HG03575 (cell line): ENCODE measurements around the gene IL36A.

Source experiments
- ATAC-seq: cut with Tn5 transposase; IDR thresholded peaks from one replicate; pipeline ENCODE4 v1.9.1; 2021; ENCODE audit not compliant: unreplicated experiment, insufficient number of reproducible peaks, low FRiP score; ENCODE audit errors: extremely low read depth

Gene IL36A

DNA sequence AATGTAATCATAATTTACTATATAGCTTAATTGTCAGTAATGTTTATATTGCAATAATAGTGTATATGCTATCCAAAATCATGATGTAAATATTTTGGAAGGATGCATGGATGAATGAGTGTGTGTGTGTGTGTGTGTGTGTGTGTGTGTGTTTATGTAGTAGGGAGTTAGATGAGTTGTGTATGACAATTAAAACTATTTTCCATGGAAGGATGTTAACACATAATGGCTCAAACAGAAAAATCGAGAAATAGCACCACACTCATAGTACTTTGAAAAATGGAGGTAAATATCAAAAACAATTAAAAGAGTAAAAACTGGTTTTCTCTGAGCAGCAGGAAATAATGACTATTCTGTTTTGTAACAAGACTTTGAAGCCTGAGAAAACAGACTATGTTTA, 8.1 kb upstream of the IL36A start:
- ATAC-seq, result no peak

- ATAC-seq, result no peak
These were observed 4.8 kb upstream of the IL36A start for GRCh38 chr2:113000436-113000835.

DNA sequence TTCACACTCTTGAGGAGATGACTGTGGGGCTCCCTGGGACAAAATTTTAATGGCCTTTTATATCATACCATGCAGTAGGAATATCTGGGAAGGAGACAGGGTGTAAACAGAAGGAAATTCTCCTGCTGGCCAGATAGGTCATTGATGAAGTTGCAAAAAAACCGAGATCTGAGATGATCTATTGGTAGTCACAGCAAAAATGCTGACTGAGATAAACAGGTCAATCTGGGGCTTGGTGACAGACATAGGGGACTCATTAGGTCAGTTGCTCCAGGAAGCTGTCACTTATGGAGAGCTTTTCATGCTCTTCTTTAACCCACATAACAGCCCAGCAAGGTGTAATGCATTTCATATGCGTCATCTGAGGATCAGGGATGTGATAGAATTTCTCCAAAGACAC, 2.6 kb upstream of the IL36A start:
- no peak for ATAC-seq

GRCh38 chr2:113007250-113007649, 2.0 kb downstream of the IL36A start:
- no peak for ATAC-seq

- ATAC-seq, result no peak
These were observed 4.4 kb downstream of the IL36A start for GRCh38 chr2:113009622-113010021.

DNA sequence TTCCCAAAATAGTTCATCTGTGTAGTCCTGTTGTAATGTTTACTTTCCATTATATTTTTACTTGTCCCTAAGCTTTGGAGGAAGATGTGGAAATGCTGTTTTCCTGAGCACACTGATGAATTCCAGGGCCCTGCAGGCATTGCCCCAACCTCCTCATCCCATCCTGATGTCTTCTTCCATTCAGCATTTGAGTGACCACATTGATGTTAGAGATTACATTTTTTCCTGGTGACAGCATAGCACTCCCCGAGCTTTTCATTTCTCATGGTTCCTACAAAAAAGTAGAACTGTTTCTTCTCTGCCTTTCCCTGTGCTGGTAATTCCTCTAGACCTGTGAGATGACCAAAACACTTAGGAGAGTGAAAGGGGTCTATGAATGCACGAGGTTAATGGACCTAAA, 4.8 kb downstream of the IL36A start:
- ATAC-seq, result no peak

DNA sequence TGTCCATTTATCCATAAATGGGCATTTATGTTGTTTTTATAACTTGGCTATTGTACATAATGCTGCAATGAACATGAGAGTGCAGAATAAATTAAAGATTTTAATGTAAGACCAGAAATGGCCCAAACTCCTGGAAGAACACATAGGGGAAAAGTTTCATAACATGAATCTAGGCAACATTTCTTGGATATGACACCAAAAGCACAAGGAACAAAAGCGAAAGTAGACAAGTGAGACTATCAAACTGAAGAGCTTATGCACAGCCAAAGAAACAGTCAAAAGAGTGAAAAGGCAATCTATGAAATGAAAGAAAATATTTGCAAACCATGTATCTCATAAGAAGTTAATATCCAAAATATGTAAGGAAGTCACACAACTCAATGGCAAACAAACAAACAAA, 5.8 kb downstream of the IL36A start:
- ATAC-seq, result no peak

GRCh38 chr2:113012436-113013335, 7.4 kb downstream of the IL36A start:
- ATAC-seq, result no peak

- no peak for ATAC-seq
These were observed 8.0 kb downstream of the IL36A start for GRCh38 chr2:113013336-113013661.

GRCh38 chr2:113014067-113014466, 8.8 kb downstream of the IL36A start:
- no peak for ATAC-seq

GRCh38 chr2:113015042-113015441, 9.8 kb downstream of the IL36A start:
- no peak for ATAC-seq

GRCh38 chr2:113015655-113016054, 10.4 kb downstream of the IL36A start:
- no peak for ATAC-seq

GRCh38 chr2:113018509-113018908, 13.2 kb downstream of the IL36A start:
- no peak for ATAC-seq

DNA sequence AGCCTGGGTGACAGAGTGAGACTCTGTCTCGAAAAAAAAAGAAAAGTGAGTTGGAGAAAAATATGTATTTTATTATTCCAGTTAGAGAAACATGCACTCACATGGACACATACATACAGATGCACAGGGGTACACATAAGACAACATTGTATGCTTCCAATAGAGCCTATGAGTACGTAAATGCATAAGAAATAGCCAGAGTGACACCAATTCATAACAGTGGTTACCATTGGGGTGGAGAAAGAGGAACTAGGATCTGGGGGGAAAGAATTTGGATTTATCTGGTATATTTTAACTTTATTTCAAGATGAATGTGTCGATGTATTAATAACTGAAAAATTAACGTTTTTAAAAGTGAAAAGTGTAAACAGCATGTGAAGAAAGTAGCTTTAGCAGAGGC, 16.1 kb downstream of the IL36A start:
- no peak for ATAC-seq

GRCh38 chr2:113024764-113025163, 19.5 kb downstream of the IL36A start:
- no peak for ATAC-seq

DNA sequence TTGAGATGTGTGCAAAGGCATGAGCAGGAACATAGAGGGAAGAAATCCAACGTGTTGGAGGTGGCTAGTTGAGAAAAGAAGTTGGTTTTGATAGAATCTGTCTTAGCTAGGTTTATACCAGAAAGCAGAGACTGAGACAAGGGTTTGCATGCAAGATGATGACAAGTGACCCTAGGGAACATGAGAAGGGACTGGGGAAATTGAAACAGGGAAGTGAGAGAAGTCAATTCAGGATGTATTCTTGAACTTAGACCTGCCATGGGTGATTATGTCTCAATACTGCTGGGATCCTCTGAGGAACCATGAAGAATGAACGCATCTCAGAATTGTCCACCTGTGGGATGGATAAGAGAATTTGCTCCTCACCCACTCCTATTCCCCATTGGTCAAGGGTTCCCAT, 20.5 kb downstream of the IL36A start:
- no peak for ATAC-seq

- no peak for ATAC-seq
These were observed 22.4 kb downstream of the IL36A start for GRCh38 chr2:113027691-113028090.

DNA sequence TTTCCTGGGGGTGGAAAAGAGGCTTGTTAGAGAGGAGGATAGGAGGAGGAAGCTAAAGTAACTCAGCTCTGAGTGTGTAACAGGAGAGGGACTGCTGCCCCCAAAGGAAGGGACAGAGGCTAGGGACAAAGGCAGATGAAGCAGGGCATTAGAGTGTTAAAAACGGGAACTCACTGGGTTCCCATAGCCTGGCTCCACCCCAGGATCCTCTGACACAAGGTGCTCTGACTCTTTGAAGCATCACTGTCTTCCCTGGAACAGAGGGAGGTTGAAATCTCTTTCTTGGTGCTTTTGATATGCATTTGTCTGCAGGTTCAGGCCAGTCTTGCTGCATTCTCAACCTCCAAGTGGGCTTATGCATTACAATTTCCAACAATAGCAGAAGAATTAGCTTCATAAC, 22.9 kb downstream of the IL36A start:
- ATAC-seq, result no peak

GRCh38 chr2:113032737-113033136, 27.5 kb downstream of the IL36A start:
- ATAC-seq, result no peak

DNA sequence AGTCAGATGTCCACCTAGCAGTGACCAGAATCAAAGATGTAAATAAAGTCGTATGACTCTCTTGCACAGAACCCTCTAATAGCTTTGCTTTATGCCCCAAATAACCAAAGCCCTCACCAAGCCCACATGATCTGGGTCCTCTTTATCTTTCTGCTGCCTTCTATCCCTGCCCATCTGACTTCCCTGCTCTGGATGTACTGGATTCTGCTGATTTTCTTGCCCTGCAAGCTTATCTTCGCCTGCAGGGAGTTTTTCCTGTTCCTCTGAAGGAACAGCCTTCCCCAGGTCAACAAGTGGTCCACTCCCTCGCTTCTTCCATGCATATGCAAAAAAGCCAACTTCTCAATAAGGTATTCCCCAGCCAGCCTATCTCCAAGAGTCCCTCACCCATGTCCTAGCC, 28.8 kb downstream of the IL36A start:
- ATAC-seq, result no peak

DNA sequence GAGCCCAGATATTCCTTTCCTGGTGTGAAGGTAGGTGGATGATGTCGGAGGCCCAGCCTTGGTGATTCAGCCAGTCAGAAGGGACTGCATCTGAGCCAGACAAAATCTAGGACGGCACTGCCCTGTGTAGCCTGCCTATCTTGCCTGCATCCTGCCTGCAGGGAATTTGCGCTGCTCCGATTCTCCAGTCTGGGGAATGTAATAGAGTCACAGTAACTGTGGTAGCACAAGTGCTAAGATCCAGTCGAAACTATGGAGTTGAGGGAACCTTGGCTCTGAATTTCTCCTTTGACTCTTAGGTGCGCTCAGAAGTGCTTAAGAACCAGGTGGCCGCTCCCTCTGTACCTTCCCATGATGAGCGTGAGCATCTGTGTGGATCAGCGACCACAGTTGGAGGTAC, 31.5 kb downstream of the IL36A start:
- no peak for ATAC-seq
